Left kidney (tissue), 2 donors: ENCODE data around the gene HNRNPC. TPM values are rescaled to one million over a fixed set of nuclear protein-coding genes. Genes with fewer than 3 reads are reported as not detected.
"Not testable (repeated sequence)": the region's sequence is repeated elsewhere in the genome, so short reads cannot be mapped to it uniquely, and the experiment has no call there.

ENCODE experiments used
- DNase-seq: peaks from one replicate; pipeline ENCODE4 v3.0.0-alpha.2; 2013
- polyA plus RNA-seq: library from polyadenylated mRNA; unstranded; fragments of 120-200 nt; gene quantifications from one replicate; pipeline ENCODE4 v1.2.1, GENCODE V29; 2013; ENCODE audit not compliant: insufficient read length

HNRNPC gene
- polyA plus RNA-seq, 1 donor: 908 TPM

- DNase-seq: no peak
Observed at GRCh38 chr14:21215130-21215878, 53.9 kb downstream of the HNRNPC start.

- no peak for DNase-seq
Observed at GRCh38 chr14:21213652-21214051, 55.6 kb downstream of the HNRNPC start.

- not testable (repeated sequence) for DNase-seq
Observed at GRCh38 chr14:21212824-21213223, 56.4 kb downstream of the HNRNPC start.

GRCh38 chr14:21211509-21211908, 57.7 kb downstream of the HNRNPC start:
- no peak for DNase-seq

GRCh38 chr14:21210023-21210422, 59.2 kb downstream of the HNRNPC start:
- DNase-seq: no peak

- no peak for DNase-seq
Observed at GRCh38 chr14:21209185-21209584, 60.1 kb downstream of the HNRNPC start.

- DNase-seq: no peak
Observed at GRCh38 chr14:21208554-21208953, 60.7 kb downstream of the HNRNPC start.

- no peak for DNase-seq
Observed at GRCh38 chr14:21206753-21207684, 62.2 kb downstream of the HNRNPC start.

- DNase-seq: no peak
Observed at GRCh38 chr14:21205678-21206581, 63.3 kb downstream of the HNRNPC start.

- DNase-seq: no peak
Observed at GRCh38 chr14:21205026-21205677, 64.1 kb downstream of the HNRNPC start.

- no peak for DNase-seq
Observed at GRCh38 chr14:21204167-21205025, 64.8 kb downstream of the HNRNPC start.

- no peak for DNase-seq
Observed at GRCh38 chr14:21203470-21204166, 65.6 kb downstream of the HNRNPC start.

GRCh38 chr14:21202463-21203358, 66.5 kb downstream of the HNRNPC start:
- DNase-seq: no peak

GRCh38 chr14:21201732-21202462, 67.3 kb downstream of the HNRNPC start:
- DNase-seq: no peak

GRCh38 chr14:21200752-21201461, 68.3 kb downstream of the HNRNPC start:
- no peak for DNase-seq

- no peak for DNase-seq
Observed at GRCh38 chr14:21199611-21200560, 69.4 kb downstream of the HNRNPC start.
